GM19035 (cell line): Measurements from ENCODE around the gene OCIAD2.
"Not testable (repeated sequence)": the region's sequence is repeated elsewhere in the genome, so short reads cannot be mapped to it uniquely, and the experiment has no call there.

Source experiments
- ATAC-seq: cut with Tn5 transposase; IDR thresholded peaks from one replicate; pipeline ENCODE4 v1.9.1; 2021; ENCODE audit not compliant: unreplicated experiment

Gene OCIAD2

DNA sequence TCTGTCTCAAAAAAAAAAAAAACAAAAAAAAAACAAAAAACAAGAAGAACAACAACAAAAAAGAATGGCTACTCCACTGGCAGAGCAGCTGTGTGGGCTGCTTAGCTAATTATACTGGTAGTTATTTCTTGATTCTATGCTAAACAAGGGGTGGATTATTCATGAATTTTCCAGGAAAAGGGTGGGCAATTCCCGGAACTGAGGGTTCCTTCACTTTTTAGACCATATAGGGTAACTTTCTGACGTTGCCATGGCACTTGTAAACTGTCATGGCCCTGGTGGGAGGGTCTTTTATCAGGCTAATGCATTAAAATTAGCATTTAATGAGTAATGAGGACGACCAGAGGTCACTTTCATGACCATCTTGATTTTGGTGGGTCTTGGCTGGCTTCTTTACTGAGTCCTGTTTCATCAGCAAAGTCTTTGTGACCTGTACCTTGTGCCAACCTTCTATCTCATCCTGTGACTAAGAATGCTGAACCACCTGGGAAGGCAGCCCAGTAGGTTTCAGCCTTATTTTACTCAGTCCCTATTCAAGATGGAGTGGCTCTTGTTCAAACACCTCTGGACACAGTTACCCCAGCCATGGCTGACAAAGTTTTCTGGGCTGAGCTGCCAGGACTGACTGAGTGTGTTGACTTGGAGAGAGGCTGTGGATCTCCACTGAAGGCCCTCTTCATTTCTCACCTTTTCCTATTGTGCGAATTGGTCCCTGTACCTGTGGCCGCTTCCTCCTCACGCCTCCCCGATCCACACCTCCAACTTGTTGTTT lies 1.3 kb upstream of the OCIAD2 start:
- ATAC-seq = no peak

DNA sequence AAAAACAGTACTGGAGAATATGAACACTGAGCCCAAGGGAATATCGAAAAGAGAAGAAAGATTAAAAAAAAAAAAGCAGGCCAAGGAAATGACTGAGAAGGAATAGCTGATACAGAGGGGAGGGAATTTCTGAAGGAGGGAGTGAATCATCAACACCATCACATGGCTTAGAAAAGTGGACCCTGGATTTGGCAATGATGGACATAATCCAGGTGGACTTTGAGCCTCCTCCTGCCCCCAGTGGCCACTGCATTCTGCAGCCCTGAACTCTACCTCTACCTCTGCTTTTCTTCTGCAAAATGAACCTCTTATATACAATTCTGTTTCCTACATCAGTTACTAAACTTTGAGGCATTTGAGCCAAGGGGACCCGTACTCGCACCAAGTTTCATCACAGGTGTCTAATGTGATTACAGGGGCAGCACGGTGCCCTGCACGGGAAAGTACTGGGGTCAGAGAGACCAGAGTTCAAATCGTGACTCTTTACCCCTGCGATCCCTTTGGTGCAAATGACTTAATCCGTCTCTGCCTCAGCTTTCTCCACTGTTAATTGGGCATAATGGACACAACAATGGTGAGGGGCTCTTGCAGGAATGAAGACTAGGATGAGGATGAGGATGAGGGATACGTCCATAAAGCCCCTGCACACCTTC lies 1.1 kb downstream of the OCIAD2 start:
- ATAC-seq = no peak

DNA sequence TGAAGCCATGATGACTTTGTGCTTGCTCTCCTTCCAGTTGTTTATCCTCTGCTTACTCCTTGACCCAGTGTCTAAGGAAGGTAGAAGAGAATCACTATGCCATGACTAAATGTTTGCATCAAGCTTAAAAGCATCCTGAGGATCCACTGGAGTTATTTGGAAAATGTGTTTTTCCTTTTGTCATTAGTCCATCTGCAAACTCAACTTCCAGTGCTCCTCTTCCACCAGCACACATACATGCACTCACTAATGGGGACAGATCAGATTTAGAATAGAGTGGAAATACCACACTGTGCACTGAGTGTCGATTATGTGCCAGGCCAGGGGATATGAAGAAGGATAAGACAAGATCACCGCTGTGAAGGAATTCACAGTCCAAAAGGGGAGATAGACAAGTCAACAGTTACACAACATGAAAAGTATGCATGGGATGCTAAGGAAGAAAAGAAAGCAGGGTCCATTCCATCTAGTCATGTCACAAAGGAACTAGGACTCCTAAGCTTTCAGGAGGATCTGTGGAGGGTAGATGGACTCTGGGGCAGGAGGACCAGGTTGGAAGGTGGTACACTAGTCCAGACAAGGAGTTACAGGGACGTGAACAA lies 1.9 kb downstream of the OCIAD2 start:
- no peak for ATAC-seq

DNA sequence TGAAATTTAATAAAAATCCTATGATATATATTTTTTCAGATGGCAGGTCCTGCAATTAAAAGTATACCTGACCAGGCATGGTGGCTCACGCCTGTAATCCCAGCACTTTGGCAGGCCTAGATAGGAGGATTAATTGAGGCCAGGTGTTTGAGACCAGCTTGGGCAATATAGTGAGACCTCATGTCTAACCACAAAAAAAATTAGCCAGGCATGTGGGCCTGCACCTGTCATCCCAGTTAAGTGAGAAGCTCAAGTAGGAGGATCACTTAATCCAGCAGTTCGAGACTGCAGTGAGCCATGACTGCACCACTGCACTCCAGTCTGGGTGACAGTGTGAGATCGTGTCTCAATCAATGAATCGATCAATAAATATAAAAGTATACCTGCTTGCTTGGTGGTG lies 2.5 kb downstream of the OCIAD2 start:
- ATAC-seq = no peak

DNA sequence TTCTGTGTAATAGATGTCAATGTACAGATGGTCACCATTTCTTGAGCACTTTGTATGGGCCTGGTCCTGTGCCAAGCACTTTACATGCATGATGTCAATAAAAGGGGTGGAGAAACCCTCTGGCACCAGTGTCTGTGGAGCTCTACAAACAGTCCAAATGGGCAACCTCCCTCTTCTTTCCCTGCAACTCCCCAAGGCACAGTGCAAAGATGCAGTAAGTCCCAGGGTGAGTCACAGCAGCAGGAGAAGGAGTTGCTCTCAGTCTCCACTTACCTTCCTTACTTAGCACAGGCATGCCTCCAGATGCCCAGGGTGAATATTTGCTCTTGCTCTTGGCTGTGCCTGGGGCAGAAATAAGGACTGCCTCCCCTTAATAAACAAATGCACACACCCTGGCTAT lies 4.3 kb downstream of the OCIAD2 start:
- ATAC-seq = no peak

DNA sequence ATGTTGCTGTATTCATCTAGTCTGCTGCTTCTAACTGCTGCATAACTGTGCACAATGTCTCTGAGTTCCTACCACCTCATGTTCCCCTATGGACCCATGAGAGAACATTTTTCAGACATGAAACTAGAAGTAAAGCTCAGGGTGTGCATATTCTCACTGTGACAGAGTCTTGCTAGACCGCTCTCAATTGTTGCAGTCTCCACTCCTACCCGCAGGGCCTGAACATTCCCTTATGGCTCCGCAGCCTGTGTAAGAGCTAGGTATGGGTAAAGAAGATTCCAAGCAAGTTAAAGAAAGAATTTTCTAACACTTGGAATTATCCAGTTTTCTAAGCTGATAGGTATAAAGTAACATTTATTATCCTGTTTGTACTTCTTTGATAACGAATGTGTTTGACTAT lies 5.4 kb downstream of the OCIAD2 start:
- no peak for ATAC-seq

DNA sequence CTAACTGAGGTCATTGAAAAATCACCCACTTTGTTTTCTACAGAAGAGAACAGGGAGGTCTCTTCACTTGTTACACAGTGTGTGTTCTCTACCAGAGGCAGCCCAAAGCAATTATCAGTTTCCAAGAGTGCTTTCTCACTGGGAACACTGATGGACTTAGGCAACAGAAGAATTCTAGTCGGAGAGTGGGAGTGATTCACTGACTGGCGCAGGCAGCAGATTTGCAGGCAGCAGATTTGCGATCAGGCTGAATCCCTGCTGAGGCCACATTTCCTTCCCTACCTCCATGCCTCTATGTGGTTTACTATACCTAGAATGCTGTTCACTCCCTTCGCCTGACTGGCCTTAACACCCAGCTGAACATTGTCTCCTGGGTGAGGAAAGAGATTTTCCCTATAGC lies 6.6 kb downstream of the OCIAD2 start:
- no peak for ATAC-seq

DNA sequence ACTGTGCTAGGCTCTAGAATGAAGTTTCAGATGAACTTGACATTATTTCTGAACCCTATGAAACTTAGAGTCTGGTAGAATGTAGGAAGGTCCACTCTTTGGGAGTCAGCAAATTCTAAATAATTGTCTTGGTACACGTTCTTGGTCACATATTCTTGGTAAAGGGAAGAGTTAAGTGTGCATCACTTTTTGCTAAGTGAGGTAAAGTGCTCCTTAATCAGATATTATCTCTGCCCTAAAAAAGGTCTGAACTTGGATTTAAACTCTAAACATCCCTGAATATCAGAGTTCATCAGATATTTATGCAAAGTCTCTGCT lies 7.2 kb downstream of the OCIAD2 start:
- no peak for ATAC-seq

DNA sequence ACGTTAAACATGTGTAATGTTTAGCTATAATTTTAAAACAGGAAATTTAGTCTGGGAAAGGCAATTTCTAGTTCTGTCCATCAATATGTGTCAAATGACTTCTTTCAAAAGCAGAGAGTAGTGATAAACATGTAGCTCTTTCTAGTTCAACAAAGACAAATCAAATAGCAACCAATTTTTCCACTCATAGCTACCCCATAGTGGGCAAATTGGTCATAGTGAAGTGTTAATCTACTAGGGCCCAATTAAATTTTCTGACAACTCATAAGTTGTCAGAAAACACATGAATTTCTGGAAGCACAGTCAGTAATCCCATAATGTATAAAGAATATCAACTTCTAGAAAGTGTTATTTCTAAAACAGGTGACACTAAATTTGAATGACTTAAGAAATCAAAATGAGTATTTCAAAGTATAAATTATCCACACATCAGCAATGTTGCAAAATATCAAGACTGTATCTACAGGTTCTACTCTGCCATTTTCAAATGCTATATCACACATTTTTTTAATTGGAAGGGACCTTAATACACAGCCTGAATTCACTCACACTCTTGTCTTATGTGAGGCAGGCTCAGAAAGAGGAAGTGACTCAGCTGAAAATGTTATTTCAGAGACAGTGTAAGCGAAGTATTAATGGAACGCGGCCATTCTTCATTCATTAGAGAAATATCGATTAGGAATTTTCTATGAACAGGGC lies 7.7 kb downstream of the OCIAD2 start:
- ATAC-seq = no peak

DNA sequence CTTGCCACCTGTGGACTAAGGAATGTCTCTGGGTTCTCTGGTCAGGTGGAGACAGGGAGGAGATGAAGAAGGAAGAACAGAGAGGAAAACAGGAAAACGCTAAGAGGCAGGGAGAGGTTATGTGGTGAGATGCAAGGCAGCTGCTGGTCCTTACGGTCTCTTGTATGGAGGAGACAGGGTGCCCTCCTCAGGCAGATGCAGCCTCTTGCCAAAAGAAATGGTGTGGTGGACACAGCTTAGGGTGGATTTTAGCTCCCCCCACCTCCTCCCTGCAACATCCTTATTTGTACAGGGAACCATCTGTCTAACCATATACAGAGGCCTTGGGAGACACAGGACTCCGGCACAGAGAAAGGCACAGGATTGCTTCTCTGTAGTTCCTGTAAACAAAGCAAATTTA lies 9.7 kb downstream of the OCIAD2 start:
- ATAC-seq = no peak

DNA sequence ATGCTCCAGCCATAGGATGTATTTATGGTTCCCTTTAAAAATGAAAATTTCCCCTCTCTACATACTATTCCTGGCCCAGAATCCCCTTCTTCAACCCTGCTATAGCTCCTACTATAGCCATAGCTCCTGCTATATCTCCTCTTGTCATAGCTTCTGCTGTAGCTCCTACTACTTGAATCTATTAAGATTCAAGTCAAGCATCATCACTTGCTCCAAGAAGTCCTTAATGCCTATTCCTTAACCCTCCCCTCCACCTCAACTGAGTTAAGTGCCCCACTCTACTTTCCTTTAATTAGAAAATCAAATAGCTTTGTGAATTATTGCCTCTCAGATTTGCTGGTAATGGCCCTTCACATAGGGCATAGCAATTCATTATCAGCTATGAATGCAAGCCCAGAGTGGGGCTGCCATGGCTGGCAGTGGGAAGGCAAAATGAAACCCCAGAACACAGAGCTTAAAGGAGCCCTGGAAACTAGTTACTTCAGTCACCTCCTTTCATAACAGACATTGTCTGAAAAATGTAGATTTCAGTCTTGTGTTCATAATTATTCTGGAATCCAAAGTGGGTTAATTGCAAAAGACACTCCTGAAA lies 15.4 kb downstream of the OCIAD2 start:
- no peak for ATAC-seq

DNA sequence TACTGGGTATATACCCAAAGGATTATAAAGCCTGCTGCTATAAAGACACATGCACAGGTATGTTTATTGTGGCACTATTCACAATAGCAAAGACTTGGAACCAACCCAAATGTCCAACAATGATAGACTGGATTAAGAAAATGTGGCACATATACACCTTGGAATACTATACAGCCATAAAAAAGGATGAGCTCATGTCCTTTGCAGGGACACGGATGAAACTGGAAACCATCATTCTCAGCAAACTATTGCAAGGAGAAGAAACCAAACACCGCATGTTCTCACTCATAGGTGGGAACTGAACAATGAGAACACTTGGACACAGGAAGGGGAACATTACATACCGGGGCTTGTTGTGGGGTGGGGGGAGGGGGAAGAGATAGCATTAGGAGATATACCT lies 16.8 kb downstream of the OCIAD2 start:
- ATAC-seq = not testable (repeated sequence)

DNA sequence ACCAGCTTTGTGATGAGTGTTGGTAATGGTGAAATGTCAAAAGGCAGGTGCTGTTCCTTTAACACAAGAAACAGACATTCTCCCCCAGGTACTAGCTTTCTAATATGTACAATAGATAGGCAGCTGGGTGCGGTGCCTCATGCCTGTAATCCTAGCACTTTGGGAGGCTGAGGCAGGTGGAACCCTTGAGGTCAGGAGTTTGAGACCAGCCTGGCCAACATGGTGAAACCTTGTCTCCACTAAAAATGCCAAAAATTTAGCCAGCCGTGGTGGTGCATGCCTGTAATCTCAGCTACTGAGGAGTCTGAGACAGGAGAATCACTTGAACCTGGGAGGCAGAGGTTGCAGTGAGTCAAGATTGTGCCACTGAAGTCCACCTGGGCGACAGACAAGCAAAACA lies 24.9 kb downstream of the OCIAD2 start:
- not testable (repeated sequence) for ATAC-seq

DNA sequence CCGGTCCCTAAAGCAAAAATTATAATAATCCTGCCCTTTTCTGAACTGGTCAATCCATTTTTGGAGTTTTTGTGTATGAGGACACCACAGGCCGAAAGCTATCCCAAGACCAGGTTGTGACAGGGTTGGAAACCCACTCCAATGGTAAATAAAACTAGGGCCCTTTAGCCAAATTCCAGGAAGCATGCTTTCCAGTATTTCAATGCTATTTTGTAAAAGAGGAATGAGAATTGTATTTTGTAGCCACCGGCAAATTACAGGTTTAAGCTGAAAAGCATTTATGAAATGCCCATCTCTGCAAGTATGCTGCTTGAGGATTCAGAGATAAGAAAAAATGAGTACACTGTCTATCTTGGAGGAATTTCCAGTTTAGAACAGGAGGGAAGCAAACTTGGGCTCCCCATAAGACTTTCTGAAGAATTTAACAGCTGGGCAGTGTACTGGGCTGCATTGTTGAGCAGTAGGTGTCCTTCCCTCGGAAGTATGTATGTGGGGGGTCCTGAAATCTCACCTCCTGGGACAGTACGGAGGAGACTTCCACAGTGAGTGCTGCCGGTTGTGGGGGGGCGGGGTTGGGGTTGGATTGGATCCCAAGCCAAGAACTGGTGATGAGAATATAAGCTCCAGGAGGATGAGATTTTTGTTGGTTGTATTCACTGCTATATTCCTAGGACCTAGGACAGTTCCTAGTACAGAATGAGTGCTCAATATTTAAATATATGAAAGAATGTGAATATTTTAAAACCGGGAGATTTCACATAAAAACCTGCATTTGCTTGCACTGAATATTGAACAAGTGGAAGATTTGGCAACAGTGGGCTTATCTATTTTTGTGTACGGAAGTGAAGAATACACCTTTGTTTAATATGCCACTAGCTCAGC lies 26.8 kb downstream of the OCIAD2 start:
- no peak for ATAC-seq

DNA sequence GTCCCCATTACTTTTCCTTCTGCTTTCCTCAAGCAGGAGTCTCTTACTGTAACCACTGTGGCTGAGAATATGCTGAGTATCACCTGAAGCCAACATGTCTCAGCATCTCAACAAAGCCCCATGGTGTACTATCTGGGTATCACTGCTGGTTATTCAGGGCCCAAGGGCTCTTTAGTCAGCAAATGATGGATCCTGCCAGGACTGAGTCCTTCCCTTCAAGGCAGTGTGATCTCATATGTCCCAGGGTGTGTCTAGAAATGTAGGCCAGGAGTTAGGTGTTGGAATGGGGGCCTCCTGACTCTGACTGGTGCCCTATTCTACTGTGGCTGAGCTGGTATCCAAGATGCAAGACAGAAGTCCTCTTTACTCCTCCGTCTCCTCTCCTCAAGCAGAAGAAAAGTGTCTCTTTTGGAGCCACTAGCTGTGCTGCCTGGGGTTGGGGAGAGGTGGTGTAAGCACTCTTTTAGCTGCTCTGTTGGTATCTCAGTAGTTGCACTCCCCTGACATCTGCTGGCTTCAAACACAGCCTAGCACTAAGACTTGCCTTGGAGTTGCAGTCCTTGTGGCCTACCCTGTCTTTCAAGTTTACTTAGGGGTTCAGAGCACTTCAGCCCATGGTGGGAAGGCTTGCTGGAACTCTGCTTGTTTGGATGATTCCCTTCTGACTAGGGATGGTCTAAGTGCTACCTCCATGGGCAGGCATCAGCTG lies 28.6 kb downstream of the OCIAD2 start:
- no peak for ATAC-seq

DNA sequence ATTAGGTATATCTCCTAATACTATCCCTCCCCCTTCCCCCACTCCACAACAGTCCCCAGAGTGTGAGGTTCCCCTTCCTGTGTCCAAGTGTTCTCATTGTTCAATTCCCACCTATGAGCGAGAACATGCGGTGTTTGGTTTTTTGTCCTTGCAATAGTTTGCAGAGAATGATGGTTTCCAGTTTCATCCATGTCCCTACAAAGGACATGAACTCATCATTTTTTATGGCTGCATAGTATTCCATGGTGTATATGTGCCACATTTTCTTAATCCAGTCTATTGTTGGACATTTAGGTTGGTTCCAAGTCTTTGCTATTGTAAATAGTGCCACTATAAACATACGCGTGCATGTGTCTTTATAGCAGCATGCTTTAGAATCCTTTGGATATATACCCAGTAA lies 41.9 kb downstream of the OCIAD2 start:
- not testable (repeated sequence) for ATAC-seq

DNA sequence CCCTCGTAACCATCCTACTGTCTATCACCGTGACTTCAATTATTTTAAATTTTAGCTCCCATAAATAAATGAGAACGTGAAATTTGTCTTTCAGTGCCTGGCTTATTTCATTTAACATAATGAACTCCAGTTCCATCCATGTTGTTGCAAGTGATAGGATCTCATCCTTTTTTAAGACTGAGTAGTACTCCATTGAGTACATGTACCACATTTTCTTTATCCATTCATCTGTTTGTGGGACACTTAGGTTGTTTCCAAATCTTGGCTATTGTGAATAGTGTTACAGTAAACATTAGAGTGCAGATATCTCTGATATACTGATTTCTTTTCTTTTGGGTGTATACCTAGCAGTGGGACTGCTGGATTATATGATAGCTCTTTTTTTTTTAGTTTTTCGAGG lies 42.8 kb downstream of the OCIAD2 start:
- no peak for ATAC-seq

DNA sequence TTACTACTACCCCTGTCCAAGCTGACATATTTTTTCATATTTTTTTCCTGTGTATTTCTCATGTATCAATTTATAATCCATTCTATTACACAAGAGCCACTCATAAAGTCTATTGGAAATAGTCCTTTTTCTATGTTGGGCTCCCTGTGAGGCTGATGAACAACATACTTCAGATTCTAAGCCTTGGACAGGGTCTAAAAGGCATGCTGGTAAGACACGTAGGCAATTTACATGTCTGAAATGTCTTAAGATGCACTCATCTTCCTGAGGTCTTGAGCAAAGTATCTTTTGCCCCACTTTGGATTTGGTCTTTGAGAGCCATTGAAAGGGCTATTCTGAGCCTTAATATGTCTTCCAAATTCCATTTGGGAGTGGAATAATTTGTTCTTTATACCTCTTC lies 43.9 kb downstream of the OCIAD2 start:
- ATAC-seq = no peak

DNA sequence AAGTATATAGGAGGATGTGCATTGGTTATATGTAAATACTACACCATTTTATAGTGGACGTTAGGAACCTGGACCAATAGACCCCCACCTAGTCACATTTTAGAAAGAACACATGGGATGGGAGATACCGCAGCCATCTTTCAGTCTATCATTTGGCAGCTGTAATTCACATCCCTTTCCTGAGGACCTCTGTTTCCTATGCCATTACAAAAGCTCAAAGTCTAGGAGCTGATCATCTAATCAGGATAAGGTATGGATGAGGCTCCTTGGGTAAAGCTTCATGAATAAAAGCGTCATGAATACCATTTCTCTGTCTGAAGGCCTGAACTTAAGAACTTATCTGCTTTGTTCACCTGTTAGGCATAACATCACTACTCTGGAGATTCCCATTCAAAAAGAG lies 44.5 kb downstream of the OCIAD2 start:
- ATAC-seq = no peak

DNA sequence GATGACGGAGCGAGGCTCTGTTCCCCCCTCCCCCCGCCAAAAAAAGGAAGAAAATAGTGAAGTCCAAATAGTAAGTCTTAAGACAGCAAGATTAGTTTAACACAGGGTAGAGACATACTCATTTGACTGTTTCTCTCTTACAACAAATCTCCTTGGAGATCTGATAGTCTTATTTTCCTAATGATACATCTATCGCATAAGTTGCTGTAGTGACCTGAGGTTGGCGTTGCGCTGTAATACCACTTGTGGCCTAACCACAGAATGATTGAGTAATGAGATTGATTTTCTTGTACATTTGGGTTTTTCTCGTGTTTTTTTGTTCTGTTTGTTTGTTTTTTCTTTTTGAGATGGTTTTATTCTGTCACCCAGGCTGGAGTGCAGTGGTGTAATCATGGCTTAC lies 48.4 kb downstream of the OCIAD2 start:
- no peak for ATAC-seq
